OCI-LY7 (cell line): ENCODE measurements around the gene ADARB2. TPM values are rescaled to one million over a fixed set of nuclear protein-coding genes. Genes with fewer than 3 reads are reported as not detected.

Source experiments
- BruUV-seq: library from RNA; stranded (reverse); fragments of 400-500 nt; replicated peaks from 2 replicates; lab custom pipeline; 2021; lab: Mats Ljungman, UMichigan
- CTCF ChIA-PET: fragments of 300-600 bp; sonication (Branson Sonifier 250); formaldehyde crosslinking; loops from one replicate; lab custom pipeline; 2022; ENCODE audit warnings: antibody characterized with exemption; ENCODE audit not compliant: unreplicated experiment; lab: Charles Lee
- POLR2A ChIA-PET: fragments of 300-600 bp; sonication (Branson Sonifier 250); formaldehyde crosslinking; loops from one replicate; lab custom pipeline; 2022; ENCODE audit warnings: antibody characterized with exemption; lab: Charles Lee
- DNase-seq: peaks from one replicate; pipeline ENCODE4 v3.0.0-alpha.2; 2015; ENCODE audit warnings: low spot score
- H2AFZ ChIP-seq: fragments of 200-600 bp; sonication (generic), shearing (Covaris generic); 2 replicates; pipeline ENCODE4 v1.6.1; 2014; ENCODE audit warnings: mild to moderate bottlenecking, antibody characterized with exemption, low read length, moderate library complexity
- H3K27ac ChIP-seq: fragments of 200-600 bp; sonication (generic); 2 replicates; pipeline ENCODE4 v1.5.1; 2014; ENCODE audit warnings: mixed run types, low read depth, mild to moderate bottlenecking, moderate library complexity, low read length, inconsistent platforms; ENCODE audit not compliant: poor library complexity, severe bottlenecking
- H3K36me3 ChIP-seq: fragments of 200-600 bp; sonication (generic); 2 replicates; pipeline ENCODE4 v1.6.1; 2014; ENCODE audit warnings: mild to moderate bottlenecking, antibody characterized with exemption, low read length, moderate library complexity, mixed read lengths; ENCODE audit not compliant: insufficient read depth
- H3K4me1 ChIP-seq: fragments of 200-600 bp; sonication (generic); 2 replicates; pipeline ENCODE4 v1.5.1; 2014; ENCODE audit warnings: mild to moderate bottlenecking, low read length; ENCODE audit not compliant: insufficient read depth, poor library complexity, severe bottlenecking
- H3K4me2 ChIP-seq: fragments of 200-600 bp; sonication (generic); 2 replicates; pipeline ENCODE4 v1.6.1; 2014; ENCODE audit warnings: mild to moderate bottlenecking, low read length
- H3K4me3 ChIP-seq: fragments of 200-600 bp; sonication (generic); 2 replicates; pipeline ENCODE4 v1.5.1; 2014; ENCODE audit warnings: mild to moderate bottlenecking, low read depth, low read length; ENCODE audit not compliant: poor library complexity, severe bottlenecking
- H3K79me2 ChIP-seq: fragments of 200-600 bp; sonication (generic); 2 replicates; pipeline ENCODE4 v1.6.1; 2016; ENCODE audit warnings: low read depth, mild to moderate bottlenecking, low read length, moderate library complexity, mixed read lengths; ENCODE audit not compliant: insufficient read depth
- H3K9me2 ChIP-seq: fragments of 200-600 bp; sonication (generic); 2 replicates; pipeline ENCODE4 v1.6.1; 2016; ENCODE audit warnings: mild to moderate bottlenecking, low read length, mixed read lengths; ENCODE audit not compliant: insufficient read depth
- H3K9me3 ChIP-seq: fragments of 200-600 bp; sonication (generic); 2 replicates; pipeline ENCODE4 v1.6.1; 2014; ENCODE audit warnings: mild to moderate bottlenecking, mixed run types, low read length, mixed read lengths
- H4K20me1 ChIP-seq: fragments of 200-600 bp; sonication (generic); 2 replicates; pipeline ENCODE4 v1.6.1; 2014; ENCODE audit warnings: mild to moderate bottlenecking, antibody characterized with exemption, low read length, moderate library complexity, mixed read lengths; ENCODE audit not compliant: insufficient read depth
- EZH2phosphoT487 ChIP-seq: fragments of 200-600 bp; sonication (generic); IDR thresholded peaks from 2 replicates; pipeline ENCODE4 v1.6.1; 2018; ENCODE audit warnings: low read depth, borderline replicate concordance, mild to moderate bottlenecking, mixed run types, antibody characterized with exemption, low read length, moderate library complexity, mixed read lengths
- intact Hi-C: fragments of 100-400 bp; cut with micrococcal nuclease; formaldehyde crosslinking; loops from one replicate; pipeline ENCODE4 v1.10.0; 2022; ENCODE audit not compliant: unreplicated experiment
- total RNA-seq, 2 experiments: library from RNA; depleted of rRNA in 1 of 2; stranded (reverse); fragments of >200 nt in 1 of 2; shearing (Covaris generic) in 1 of 2; gene quantifications; 2 replicates each; pipeline ENCODE4 v1.2.3, GENCODE V29; 2014 to 2022
- TF ChIP-seq, protein P1 (sequence below): fragments of 200-600 bp; sonication (generic); conservative IDR thresholded peaks from 2 replicates; pipeline ENCODE4 v1.5.1; 2014; ENCODE audit warnings: mild to moderate bottlenecking, antibody characterized with exemption, low read length, moderate library complexity, mixed read lengths

The ADARB2 gene
- total RNA-seq, 2 experiments from 2014 or later: 0.03 TPM; not detected in 1

DNA sequence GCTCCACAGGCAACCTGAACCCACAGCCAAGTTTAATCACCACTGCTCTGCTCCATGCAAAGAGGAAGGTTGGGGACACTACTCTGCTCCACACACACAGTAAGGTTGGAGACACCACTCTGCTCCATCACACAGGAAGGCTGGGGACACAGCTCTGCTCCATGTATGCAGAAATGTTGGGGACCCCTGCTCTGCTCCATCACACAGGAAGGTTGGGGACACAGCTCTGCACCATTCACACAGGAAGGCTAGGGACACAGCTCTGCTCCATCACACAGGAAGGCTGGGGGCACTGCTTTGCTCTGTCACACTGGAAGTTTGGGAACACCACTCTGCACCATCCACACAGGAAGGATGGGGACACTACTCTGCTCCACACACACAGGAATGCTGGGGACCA, 14.8 kb upstream of the ADARB2 start:
- ChIA-PET POLR2A (interaction anchor here (0.7 kb wide), 1 partner anchor 206 kb away, joined by 3 read pairs; no protein-coding TSS in a partner anchor), CTCF (no interaction called here)
- Histone ChIP-seq H4K20me1 (no peaks in the 10 kb centered on the region), H3K36me3 (no peaks in the 10 kb centered on the region), H3K9me2 (no peaks in the 10 kb centered on the region), H2AFZ (no peak overlapping the region), H3K4me1 (no peaks in the 10 kb centered on the region), H3K9me3 (no peaks in the 10 kb centered on the region), H3K27ac (no peak overlapping the region), H3K4me2 (no peak overlapping the region), H3K4me3 (no peak overlapping the region), H3K79me2 (no peaks in the 10 kb centered on the region)
- intact Hi-C loops: no loop called here
- no peak for DNase-seq
- no TSS peak for BruUV-seq
- TF ChIP-seq, protein P1, sequence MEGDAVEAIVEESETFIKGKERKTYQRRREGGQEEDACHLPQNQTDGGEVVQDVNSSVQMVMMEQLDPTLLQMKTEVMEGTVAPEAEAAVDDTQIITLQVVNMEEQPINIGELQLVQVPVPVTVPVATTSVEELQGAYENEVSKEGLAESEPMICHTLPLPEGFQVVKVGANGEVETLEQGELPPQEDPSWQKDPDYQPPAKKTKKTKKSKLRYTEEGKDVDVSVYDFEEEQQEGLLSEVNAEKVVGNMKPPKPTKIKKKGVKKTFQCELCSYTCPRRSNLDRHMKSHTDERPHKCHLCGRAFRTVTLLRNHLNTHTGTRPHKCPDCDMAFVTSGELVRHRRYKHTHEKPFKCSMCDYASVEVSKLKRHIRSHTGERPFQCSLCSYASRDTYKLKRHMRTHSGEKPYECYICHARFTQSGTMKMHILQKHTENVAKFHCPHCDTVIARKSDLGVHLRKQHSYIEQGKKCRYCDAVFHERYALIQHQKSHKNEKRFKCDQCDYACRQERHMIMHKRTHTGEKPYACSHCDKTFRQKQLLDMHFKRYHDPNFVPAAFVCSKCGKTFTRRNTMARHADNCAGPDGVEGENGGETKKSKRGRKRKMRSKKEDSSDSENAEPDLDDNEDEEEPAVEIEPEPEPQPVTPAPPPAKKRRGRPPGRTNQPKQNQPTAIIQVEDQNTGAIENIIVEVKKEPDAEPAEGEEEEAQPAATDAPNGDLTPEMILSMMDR: no peak
- TF ChIP-seq EZH2phosphoT487: no peak

DNA sequence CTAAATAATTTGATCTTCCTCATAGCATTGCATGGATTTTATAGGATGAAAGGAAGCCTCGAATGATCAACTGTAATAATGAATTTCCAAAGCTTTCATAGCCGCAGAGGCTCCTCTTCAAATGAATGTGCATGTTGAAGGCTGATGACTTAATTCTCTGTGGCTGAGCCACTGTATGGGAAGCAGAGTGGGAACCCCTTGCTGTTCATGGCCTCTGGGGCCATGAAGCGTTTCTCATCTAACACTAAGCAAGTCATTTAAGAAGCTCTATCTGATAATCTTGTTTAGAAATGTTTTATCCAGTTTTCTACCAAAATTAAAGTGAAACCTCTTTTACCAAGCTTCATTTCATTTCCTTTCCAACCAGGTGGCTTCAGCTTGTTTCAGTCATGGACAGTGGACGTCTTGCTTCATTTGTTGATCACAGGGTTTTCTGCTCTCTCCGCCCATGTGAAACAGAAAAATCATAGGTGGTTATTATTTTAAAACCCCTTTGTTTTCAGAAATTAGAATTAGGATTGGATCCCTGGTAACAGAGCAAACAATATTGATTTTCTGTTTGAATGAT, 10.3 kb upstream of the ADARB2 start:
- no peak for DNase-seq
- TF ChIP-seq EZH2phosphoT487: no peak
- TF ChIP-seq, protein P1: no peak
- Histone ChIP-seq H3K4me1 (no peaks in the 10 kb centered on the region), H3K79me2 (no peaks in the 10 kb centered on the region), H4K20me1 (no peaks in the 10 kb centered on the region), H3K27ac (no peak overlapping the region), H2AFZ (no peak overlapping the region), H3K9me2 (no peaks in the 10 kb centered on the region), H3K36me3 (no peaks in the 10 kb centered on the region), H3K9me3 (no peaks in the 10 kb centered on the region), H3K4me3 (no peak overlapping the region), H3K4me2 (no peak overlapping the region)
- POLR2A ChIA-PET: no interaction called here
- intact Hi-C loops: no loop called here
- BruUV-seq: no TSS peak
- CTCF ChIA-PET: no interaction called here

DNA sequence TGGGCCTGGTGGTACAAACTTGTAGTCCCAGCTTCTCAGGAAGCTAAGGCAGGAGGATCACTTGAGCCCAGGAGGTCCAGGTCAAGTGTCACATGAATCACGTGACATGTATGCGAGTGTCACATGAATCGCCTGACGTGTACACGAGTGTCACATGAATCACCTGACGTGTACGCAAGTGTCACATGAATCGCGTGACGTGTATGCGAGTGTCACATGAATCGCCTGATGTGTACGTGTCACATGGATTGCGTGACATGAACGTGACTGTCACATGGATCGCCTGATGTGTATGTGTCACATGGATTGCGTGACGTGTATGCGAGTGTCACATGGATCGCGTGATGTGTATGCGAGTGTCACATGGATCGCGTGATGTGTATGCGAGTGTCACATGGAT, 9.5 kb upstream of the ADARB2 start:
- Histone ChIP-seq H4K20me1 (no peaks in the 10 kb centered on the region), H3K9me2 (no peaks in the 10 kb centered on the region), H3K79me2 (no peaks in the 10 kb centered on the region), H3K27ac (no peak overlapping the region), H3K36me3 (no peaks in the 10 kb centered on the region), H3K4me2 (no peak overlapping the region), H3K4me1 (no peaks in the 10 kb centered on the region), H2AFZ (no peak overlapping the region), H3K9me3 (no peaks in the 10 kb centered on the region), H3K4me3 (no peak overlapping the region)
- TF ChIP-seq, protein P1: no peak
- TF ChIP-seq EZH2phosphoT487: no peak
- intact Hi-C loops: no loop called here
- CTCF ChIA-PET: no interaction called here
- BruUV-seq: no TSS peak
- POLR2A ChIA-PET: no interaction called here
- no peak for DNase-seq
